ENCODE measurements around the gene TP53I3.

DNA sequence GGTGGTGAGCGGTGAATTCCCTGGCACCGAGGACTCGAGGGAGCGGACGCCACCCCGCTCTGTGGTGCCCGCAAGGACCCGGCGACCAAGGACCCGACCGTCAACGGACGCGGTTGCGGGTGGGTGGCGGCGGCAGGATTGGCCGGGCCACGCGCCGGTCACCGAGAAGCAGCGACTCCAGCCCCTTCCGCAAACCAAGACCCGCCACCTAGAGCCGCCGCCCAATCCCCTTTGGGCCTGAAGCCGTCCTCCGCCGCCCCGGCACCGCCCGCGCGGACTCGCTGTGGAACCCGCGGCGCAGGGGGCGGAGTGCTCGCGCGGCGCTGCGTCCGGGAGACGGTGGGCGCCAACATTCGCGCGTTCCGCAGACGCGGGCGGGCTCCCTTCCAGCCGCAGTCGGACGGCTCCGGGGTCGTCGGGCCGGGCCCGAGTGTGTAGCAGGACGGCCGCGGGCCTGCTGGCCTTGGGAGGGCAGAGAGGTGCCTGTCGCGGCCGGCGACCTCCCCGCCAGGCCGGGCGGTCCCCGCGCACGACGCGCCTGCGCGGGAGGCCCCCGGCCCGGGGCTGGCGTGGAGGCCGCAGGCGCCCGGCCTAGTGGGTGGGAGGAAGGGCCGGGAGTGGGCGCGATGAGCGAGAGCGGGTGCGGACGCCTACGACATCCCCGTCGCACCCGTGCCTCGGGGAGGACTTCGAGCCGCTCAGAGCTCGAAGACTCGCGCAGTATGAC is 38.7 kb upstream of the TP53I3 start, which contains the start of the genes FAM228B and PFN4:
- no peak for TF ChIP-seq EZH2 (IDR thresholded peaks at IDR 0.05; ENCODE audit: borderline replicate concordance, low read length)
- TF ChIP-seq CTCF (conservative IDR thresholded peaks at IDR 0.05 in 1 of 2, IDR thresholded peaks at IDR 0.05 in 1 of 2; ENCODE audit: extremely low read depth in 1 of 2, insufficient read depth in 1 of 2, low read depth in 1 of 2, low read length in 2 of 2) = no peak
